ENCODE measurements around the gene NINJ1.

The NINJ1 gene

DNA sequence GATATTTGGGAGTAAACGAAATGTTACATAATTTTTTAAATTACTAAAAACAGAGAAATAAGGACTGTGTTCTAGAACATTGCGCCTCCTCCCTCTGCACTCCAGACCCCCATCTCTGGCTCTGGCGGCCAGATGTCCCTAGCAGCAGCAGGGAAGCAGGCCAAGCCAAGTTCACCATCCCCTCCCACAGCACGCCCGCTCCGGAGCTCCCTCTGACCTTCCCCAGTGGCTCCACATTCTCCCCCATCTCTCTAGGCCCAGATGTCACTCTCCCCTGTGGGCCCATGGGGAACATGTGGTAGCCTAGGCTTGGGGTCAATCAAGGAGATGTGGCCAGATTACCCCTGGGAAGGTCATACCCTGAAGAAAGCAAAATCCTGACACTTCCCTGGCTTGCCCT is 43.6 kb upstream of the NINJ1 start:
- TF ChIP-seq, protein P1, sequence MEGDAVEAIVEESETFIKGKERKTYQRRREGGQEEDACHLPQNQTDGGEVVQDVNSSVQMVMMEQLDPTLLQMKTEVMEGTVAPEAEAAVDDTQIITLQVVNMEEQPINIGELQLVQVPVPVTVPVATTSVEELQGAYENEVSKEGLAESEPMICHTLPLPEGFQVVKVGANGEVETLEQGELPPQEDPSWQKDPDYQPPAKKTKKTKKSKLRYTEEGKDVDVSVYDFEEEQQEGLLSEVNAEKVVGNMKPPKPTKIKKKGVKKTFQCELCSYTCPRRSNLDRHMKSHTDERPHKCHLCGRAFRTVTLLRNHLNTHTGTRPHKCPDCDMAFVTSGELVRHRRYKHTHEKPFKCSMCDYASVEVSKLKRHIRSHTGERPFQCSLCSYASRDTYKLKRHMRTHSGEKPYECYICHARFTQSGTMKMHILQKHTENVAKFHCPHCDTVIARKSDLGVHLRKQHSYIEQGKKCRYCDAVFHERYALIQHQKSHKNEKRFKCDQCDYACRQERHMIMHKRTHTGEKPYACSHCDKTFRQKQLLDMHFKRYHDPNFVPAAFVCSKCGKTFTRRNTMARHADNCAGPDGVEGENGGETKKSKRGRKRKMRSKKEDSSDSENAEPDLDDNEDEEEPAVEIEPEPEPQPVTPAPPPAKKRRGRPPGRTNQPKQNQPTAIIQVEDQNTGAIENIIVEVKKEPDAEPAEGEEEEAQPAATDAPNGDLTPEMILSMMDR (conservative IDR thresholded peaks at IDR 0.05; ENCODE audit: low read depth, low read length) = no peak
- DNase-seq (ENCODE audit: low read depth) = no peak

DNA sequence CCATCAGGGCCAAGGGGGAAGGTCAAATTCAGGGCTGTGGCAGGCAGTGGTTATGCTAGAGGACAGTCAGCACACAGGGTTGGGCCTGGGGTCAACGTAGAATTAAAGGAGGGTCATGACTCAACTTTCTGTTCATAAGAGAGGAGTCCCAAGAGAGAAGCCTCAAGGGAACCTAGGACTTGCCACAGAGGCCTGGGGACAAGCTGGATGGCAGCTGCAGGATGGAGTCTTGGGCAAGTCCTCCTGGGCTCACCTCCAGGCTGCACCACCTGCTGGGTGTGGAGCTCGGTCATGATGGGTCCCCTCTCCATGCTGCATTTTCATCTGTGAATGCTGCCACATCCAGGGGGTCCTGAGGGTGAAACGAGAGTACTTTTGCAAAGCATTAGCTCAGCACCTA is 40.9 kb upstream of the NINJ1 start:
- DNase-seq (ENCODE audit: low read depth) = no peak
- H3K4me3 ChIP-seq (ENCODE audit: low read depth, low read length) = no peak overlapping the region
- TF ChIP-seq, protein P1 (conservative IDR thresholded peaks at IDR 0.05; ENCODE audit: low read depth, low read length) = no peak

More for the DNA sequence above, 43.6 kb upstream of the NINJ1 start:
- H3K4me3 ChIP-seq (ENCODE audit: low read depth, low read length) = no peak overlapping the region

DNA sequence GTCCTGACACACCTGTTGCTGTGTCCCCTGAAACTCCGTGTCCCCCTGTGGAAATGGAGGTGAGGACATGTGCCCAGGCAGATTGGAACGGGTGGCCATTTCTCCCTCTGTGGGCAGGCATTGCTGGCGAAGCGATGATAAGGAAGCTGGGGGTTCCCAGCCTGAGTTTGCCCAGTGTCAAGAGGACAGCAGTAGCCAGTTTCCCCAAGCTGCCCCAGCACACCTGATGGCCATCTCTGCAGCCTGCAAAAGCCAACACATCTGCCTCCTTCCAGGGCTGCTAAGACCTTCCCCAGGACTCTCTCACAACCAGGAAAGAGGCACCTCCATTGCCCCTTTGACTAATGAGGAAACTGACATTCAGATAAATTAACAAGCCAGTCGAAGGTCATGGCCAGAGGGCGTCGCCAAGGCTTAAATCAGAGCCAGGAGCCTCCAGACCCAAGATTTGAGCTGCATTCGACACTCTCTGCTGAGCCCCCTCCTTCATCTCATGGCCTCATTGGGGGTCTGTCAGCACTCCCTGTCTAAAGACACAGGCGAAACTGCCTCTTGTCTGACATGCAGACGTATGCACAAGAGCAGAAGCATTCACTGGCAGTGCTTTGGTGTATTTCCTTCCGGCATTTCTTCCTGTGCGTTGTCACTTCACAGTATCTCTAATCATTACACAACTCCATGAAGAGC is 39.5 kb upstream of the NINJ1 start:
- TF ChIP-seq, protein P1 (conservative IDR thresholded peaks at IDR 0.05; ENCODE audit: low read depth, low read length) = no peak
- no peak for DNase-seq (ENCODE audit: low read depth)
- H3K4me3 ChIP-seq (ENCODE audit: low read depth, low read length) = no peak overlapping the region

DNA sequence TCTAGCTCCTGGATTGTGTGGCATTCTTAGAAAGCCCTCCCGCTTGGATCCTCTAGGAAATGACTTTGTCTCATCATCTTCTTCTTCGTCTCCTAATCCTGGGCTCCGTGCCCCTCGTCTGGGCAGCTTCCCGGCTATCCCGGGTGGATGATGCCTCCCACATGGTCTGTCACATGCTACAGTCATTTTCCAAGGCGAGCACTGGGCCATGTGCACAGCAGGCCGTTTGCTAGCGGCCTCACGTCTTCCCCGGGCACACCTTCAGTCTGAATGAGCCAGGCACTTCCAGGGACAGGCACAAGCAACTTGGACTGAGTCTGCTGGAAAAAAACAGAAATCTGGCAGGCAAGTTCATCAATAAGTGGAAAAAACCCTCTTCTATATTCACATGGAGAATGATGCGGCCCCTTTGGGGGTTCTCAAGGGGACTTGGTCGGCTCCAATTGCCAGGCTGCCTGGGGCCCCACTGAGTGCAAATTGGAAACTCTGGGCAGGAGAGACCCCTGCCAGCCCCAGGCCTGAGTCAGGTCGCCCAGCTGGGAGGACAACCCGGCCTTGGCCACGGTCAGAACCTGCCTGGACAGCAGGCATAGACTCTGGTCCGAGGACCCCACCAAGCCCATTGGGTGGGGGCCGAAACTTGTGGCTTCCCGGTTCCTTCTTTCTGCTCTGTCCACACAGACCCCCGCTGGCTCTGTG is 38.8 kb upstream of the NINJ1 start:
- no peak overlapping the region for H3K4me3 ChIP-seq (ENCODE audit: low read depth, low read length)
- TF ChIP-seq, protein P1 (conservative IDR thresholded peaks at IDR 0.05; ENCODE audit: low read depth, low read length) = no peak
- no peak for DNase-seq (ENCODE audit: low read depth)

DNA sequence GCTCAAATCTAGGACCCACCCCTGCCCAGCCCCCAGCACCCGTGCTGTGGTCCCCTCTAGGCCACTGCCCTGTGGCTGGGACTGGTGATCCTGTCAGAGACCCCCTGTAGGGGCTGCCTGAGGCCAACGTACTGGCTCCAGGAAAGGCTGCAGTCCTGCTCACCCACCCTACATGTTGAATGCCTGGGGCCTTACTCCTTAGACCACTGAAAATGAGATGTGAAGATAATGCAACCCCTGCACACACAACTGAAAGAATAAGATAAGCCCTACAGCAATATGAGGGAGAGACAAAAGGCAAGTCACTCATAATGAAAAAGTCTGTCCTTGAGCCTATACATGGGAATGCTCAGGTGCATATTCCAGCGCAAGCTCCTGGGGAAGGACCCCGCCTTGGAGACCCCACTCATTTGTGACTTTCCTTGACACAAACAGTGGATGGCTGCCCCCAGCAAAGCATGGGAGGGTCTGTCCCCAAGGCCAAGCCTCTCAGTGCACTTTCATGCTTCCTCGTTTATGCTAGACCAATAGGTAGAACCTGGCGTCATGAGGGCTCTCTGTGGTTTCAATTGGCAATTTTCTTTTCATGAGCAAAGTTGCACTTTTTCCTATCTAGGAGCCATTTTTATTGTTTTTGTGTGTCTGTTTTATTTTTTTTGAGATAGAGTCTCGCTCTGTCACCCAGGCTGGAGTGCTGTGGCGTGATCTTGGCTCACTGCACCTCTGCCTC is 37.4 kb upstream of the NINJ1 start:
- DNase-seq (ENCODE audit: low read depth) = no peak
- TF ChIP-seq, protein P1 (conservative IDR thresholded peaks at IDR 0.05; ENCODE audit: low read depth, low read length) = no peak
- H3K4me3 ChIP-seq (ENCODE audit: low read depth, low read length) = no peak overlapping the region

DNA sequence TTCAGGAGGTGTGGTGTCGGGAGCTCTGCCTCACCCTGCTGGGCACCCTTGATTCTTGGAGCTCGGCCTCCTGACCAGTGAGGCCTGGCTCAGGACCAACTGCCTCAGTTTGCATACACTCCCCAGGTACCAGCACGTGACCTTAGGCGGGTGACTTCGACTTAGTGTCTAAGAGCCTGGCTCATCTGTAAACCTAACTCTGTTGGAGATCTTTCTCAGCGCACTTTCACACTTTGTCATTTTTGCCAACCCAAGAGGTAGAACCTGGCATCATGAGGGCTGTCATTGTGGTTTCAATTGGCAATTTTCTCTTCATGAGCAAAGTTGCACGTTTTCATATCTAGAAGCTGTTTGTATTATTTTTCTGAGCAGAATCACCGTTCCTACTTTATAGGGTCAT is 36.5 kb upstream of the NINJ1 start:
- no peak overlapping the region for H3K4me3 ChIP-seq (ENCODE audit: low read depth, low read length)
- TF ChIP-seq, protein P1 (conservative IDR thresholded peaks at IDR 0.05; ENCODE audit: low read depth, low read length) = no peak

More for the DNA sequence above, 36.5 kb upstream of the NINJ1 start:
- no peak for DNase-seq (ENCODE audit: low read depth)

Data from choroid plexus epithelial cell (primary cell).